ENCODE data around the gene CDH24. TPM values are rescaled to one million over a fixed set of nuclear protein-coding genes. Genes with fewer than 3 reads are reported as not detected.
A peak's percentile ranks its signal among the peaks of the same experiment; 100 is the strongest.

The CDH24 gene
- total and polyA plus RNA-seq, 9 of the 15 experiments (the other 6 are each of a cell fraction or from before 2014, with no cell fraction given): 0.04 to 16.2 (median 4.9) TPM

DNA sequence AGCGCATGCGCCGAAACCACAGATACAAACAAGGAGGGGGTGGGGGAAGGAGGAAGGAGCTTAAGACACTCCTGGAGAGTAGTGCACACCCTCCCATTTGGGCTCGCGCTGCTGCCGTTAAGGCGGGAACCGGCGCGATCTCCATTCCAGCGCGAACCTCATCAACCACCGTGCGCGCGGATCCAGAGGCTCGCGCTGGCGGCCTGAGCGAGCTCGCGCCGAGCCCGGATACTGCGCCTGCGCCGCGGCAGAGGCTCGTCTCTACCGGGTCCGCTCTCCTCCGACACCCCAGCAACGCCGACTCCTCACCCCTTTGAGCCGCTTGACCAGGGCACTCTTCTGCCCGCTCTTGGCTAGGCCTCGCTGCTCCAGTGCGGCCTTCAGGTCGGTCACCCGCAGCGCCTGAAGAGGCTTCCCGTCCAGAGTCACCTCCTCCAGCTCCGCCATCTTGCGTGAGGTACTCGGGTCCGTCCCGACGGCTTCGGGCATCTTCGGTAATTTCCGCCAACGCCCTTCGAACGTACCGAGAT lies 37.4 kb upstream of the CDH24 start, which contains the start of gene ACIN1 (continued):
- TF ChIP-seq, protein P1, sequence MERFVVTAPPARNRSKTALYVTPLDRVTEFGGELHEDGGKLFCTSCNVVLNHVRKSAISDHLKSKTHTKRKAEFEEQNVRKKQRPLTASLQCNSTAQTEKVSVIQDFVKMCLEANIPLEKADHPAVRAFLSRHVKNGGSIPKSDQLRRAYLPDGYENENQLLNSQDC (CRISPR knock-in tag; IDR thresholded peaks at IDR 0.05): no peak
- TF ChIP-seq PCBP2 (IDR thresholded peaks at IDR 0.05; ENCODE audit: low read depth, low read length, poor library complexity, severe bottlenecking) (no peak), ZNF12 (CRISPR knock-in tag; IDR thresholded peaks at IDR 0.05) (peak; percentile 84), NCOA1 (IDR thresholded peaks at IDR 0.05; ENCODE audit: low read depth) (no peak), DIDO1 (tag; IDR thresholded peaks at IDR 0.05; ENCODE audit: low read depth) (no peak), POLR2AphosphoS5 (IDR thresholded peaks at IDR 0.05; ENCODE audit: control insufficient read depth, insufficient read depth, low read depth, low read length) (peak; percentile 78; the same call in 1 of the 2 replicates), NR2C1 (IDR thresholded peaks at IDR 0.05) (no peak), NR2C1 (tag; IDR thresholded peaks at IDR 0.05) (no peak), MAFK (IDR thresholded peaks at IDR 0.05; ENCODE audit: low read length) (no peak), MEF2D (tag; conservative IDR thresholded peaks at IDR 0.05; ENCODE audit: low read depth) (no peak), PTRF (tag; IDR thresholded peaks at IDR 0.05) (no peak), ZNF239 (CRISPR knock-in tag; IDR thresholded peaks at IDR 0.05) (no peak), TCF7L2 (IDR thresholded peaks at IDR 0.05; ENCODE audit: low read depth, low read length) (no peak), KDM5B (IDR thresholded peaks at IDR 0.05; ENCODE audit: insufficient replicate concordance, low read depth, low read length) (peak; percentile 80), RBM25 (IDR thresholded peaks at IDR 0.05; ENCODE audit: low read depth, low read length, severe bottlenecking) (no peak), FOXJ2 (tag; IDR thresholded peaks at IDR 0.05) (no peak), ZSCAN29 (IDR thresholded peaks at IDR 0.05) (no peak), ZNF696 (CRISPR knock-in tag; conservative IDR thresholded peaks at IDR 0.05) (no peak), SRSF3 (IDR thresholded peaks at IDR 0.05; ENCODE audit: insufficient read depth, low read length) (no peak), FOXK1 (CRISPR knock-in tag; IDR thresholded peaks at IDR 0.05; ENCODE audit: borderline replicate concordance) (peak; percentile 89; the same call in 1 of the 2 replicates), CXXC5 (CRISPR knock-in tag; IDR thresholded peaks at IDR 0.05) (peak; percentile 80)
- TF ChIP-seq, protein P2, sequence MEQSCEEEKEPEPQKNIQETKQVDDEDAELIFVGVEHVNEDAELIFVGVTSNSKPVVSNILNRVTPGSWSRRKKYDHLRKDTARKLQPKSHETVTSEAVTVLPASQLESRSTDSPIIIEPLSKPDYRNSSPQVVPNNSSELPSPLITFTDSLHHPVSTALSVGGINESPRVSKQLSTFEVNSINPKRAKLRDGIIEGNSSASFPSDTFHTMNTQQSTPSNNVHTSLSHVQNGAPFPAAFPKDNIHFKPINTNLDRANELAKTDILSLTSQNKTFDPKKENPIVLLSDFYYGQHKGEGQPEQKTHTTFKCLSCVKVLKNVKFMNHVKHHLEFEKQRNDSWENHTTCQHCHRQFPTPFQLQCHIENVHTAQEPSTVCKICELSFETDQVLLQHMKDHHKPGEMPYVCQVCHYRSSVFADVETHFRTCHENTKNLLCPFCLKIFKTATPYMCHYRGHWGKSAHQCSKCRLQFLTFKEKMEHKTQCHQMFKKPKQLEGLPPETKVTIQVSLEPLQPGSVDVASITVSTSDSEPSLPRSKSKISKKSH (CRISPR knock-in tag; IDR thresholded peaks at IDR 0.05): no peak
- TF ChIP-seq, protein P3, sequence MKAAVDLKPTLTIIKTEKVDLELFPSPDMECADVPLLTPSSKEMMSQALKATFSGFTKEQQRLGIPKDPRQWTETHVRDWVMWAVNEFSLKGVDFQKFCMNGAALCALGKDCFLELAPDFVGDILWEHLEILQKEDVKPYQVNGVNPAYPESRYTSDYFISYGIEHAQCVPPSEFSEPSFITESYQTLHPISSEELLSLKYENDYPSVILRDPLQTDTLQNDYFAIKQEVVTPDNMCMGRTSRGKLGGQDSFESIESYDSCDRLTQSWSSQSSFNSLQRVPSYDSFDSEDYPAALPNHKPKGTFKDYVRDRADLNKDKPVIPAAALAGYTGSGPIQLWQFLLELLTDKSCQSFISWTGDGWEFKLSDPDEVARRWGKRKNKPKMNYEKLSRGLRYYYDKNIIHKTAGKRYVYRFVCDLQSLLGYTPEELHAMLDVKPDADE (conservative IDR thresholded peaks at IDR 0.05; ENCODE audit: control insufficient read depth, low read depth, low read length): peak; percentile 90
- TF ChIP-seq, protein P4, sequence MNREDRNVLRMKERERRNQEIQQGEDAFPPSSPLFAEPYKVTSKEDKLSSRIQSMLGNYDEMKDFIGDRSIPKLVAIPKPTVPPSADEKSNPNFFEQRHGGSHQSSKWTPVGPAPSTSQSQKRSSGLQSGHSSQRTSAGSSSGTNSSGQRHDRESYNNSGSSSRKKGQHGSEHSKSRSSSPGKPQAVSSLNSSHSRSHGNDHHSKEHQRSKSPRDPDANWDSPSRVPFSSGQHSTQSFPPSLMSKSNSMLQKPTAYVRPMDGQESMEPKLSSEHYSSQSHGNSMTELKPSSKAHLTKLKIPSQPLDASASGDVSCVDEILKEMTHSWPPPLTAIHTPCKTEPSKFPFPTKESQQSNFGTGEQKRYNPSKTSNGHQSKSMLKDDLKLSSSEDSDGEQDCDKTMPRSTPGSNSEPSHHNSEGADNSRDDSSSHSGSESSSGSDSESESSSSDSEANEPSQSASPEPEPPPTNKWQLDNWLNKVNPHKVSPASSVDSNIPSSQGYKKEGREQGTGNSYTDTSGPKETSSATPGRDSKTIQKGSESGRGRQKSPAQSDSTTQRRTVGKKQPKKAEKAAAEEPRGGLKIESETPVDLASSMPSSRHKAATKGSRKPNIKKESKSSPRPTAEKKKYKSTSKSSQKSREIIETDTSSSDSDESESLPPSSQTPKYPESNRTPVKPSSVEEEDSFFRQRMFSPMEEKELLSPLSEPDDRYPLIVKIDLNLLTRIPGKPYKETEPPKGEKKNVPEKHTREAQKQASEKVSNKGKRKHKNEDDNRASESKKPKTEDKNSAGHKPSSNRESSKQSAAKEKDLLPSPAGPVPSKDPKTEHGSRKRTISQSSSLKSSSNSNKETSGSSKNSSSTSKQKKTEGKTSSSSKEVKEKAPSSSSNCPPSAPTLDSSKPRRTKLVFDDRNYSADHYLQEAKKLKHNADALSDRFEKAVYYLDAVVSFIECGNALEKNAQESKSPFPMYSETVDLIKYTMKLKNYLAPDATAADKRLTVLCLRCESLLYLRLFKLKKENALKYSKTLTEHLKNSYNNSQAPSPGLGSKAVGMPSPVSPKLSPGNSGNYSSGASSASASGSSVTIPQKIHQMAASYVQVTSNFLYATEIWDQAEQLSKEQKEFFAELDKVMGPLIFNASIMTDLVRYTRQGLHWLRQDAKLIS (CRISPR knock-in tag; IDR thresholded peaks at IDR 0.05): peak; percentile 90
